GM18499 (cell line): ENCODE data around the gene LGALS4.
"Not testable (repeated sequence)": the region's sequence is repeated elsewhere in the genome, so short reads cannot be mapped to it uniquely, and the experiment has no call there.

Experiments used
- ATAC-seq: cut with Tn5 transposase; IDR thresholded peaks from one replicate; pipeline ENCODE4 v1.9.1; 2021; ENCODE audit warnings: moderate number of reproducible peaks; ENCODE audit not compliant: insufficient read depth, unreplicated experiment

The LGALS4 gene

GRCh38 chr19:38774181-38774950 lies 38.4 kb downstream of the LGALS4 start:
- ATAC-seq: no peak

GRCh38 chr19:38773469-38774177 lies 39.1 kb downstream of the LGALS4 start, which contains the start of gene LGALS7:
Gene LGALS7, minus strand, starts transcription at chr19:38773517. Its CDS starts 25 bp downstream, at chr19:38773492.
- no peak for ATAC-seq

- not testable (repeated sequence) for ATAC-seq
These were observed 41.2 kb downstream of the LGALS4 start for GRCh38 chr19:38771569-38771968.

- ATAC-seq: not testable (repeated sequence)
These were observed 41.8 kb downstream of the LGALS4 start for GRCh38 chr19:38770949-38771275.

GRCh38 chr19:38770228-38770948 lies 42.4 kb downstream of the LGALS4 start:
- not testable (repeated sequence) for ATAC-seq

- no peak for ATAC-seq
These were observed 43.0 kb downstream of the LGALS4 start for GRCh38 chr19:38769635-38770211.

- no peak for ATAC-seq
These were observed 46.3 kb downstream of the LGALS4 start for GRCh38 chr19:38766276-38767047.

- ATAC-seq: no peak
These were observed 47.5 kb downstream of the LGALS4 start for GRCh38 chr19:38765214-38765613.

- ATAC-seq: no peak
These were observed 48.9 kb downstream of the LGALS4 start for GRCh38 chr19:38763795-38764220.

GRCh38 chr19:38761884-38762389 lies 50.8 kb downstream of the LGALS4 start:
- ATAC-seq: not testable (repeated sequence)

- ATAC-seq: not testable (repeated sequence)
These were observed 51.8 kb downstream of the LGALS4 start for GRCh38 chr19:38760805-38761517.

GRCh38 chr19:38759590-38760003 lies 53.1 kb downstream of the LGALS4 start:
- ATAC-seq: no peak

- not testable (repeated sequence) for ATAC-seq
These were observed 58.5 kb downstream of the LGALS4 start for GRCh38 chr19:38754196-38754595.

GRCh38 chr19:38753783-38754182 lies 59.0 kb downstream of the LGALS4 start:
- not testable (repeated sequence) for ATAC-seq
